ENCODE measurements around the gene MCOLN1. TPM values are rescaled to one million over a fixed set of nuclear protein-coding genes. Genes with fewer than 3 reads are reported as not detected.

Gene MCOLN1
- total RNA-seq, 6 donors from 2014 or later: 12.9 to 118 (median 69.7) TPM

GRCh38 chr19:7540761-7541474, 18.5 kb downstream of the MCOLN1 start:
- Histone ChIP-seq H3K4me1 (peaks cover 6 to 14% (median 10%) of the 10 kb centered on the region in 4 donors), H3K36me3 (peaks cover 23 to 87% (median 58%) of the 10 kb centered on the region in 4 donors), H3K27me3 (no peaks in the 10 kb centered on the region), H3K4me3 (no peak overlapping the region), H3K9me3 (no peaks in the 10 kb centered on the region), H3K27ac (no peak overlapping the region)
- peak; percentile 8 to 20 for ATAC-seq (ENCODE audit: low FRiP score in 2 of 2)
- peak in 1 of 2 donors; percentile 83 for DNase-seq
- TF ChIP-seq POLR2A (IDR thresholded peaks at IDR 0.05) (no peak), EP300 (IDR thresholded peaks at IDR 0.05) (no peak), POLR2AphosphoS5 (IDR thresholded peaks at IDR 0.05) (no peak), CTCF (IDR thresholded peaks at IDR 0.05) (no peak)
- 92 to 94% methylated on average over 28 to 37 of the region's 39 CpGs for WGBS, 2 donors

- H3K4me1 ChIP-seq: peaks cover 2 to 9% (median 5%) of the 10 kb centered on the region in 4 donors
- H3K36me3 ChIP-seq: peaks cover 23 to 87% (median 58%) of the 10 kb centered on the region in 4 donors
- ATAC-seq (ENCODE audit: low FRiP score in 2 of 2): no peak
- no peak overlapping the region for H3K27ac ChIP-seq
- no peaks in the 10 kb centered on the region for H3K27me3 ChIP-seq
- peak in 1 of 2 donors; percentile 76 for DNase-seq
- no peak for TF ChIP-seq EP300 (IDR thresholded peaks at IDR 0.05)
- no peak for TF ChIP-seq CTCF (IDR thresholded peaks at IDR 0.05)
- TF ChIP-seq POLR2A (IDR thresholded peaks at IDR 0.05): no peak
- no peak for TF ChIP-seq POLR2AphosphoS5 (IDR thresholded peaks at IDR 0.05)
- no peaks in the 10 kb centered on the region for H3K9me3 ChIP-seq
- H3K4me3 ChIP-seq: no peak overlapping the region
- 92 to 97% methylated on average over 7 to 15 of the region's 15 CpGs for WGBS, 2 donors
Observed at GRCh38 chr19:7541475-7541824, 19.0 kb downstream of the MCOLN1 start.

GRCh38 chr19:7541828-7542443, 19.5 kb downstream of the MCOLN1 start:
- no peak overlapping the region for H3K4me3 ChIP-seq
- no peaks in the 10 kb centered on the region for H3K27me3 ChIP-seq
- WGBS, 2 donors: 94 to 95% methylated on average over 7 to 11 of the region's 11 CpGs
- ATAC-seq (ENCODE audit: low FRiP score in 2 of 2): no peak
- H3K4me1 ChIP-seq: peaks cover 0 to 5% (median 3%) of the 10 kb centered on the region in 4 donors
- TF ChIP-seq CTCF (IDR thresholded peaks at IDR 0.05): no peak
- no peak for TF ChIP-seq POLR2A (IDR thresholded peaks at IDR 0.05)
- no peak for TF ChIP-seq POLR2AphosphoS5 (IDR thresholded peaks at IDR 0.05)
- TF ChIP-seq EP300 (IDR thresholded peaks at IDR 0.05): no peak
- DNase-seq: no peak
- peaks cover 23 to 86% (median 57%) of the 10 kb centered on the region in 4 donors for H3K36me3 ChIP-seq
- no peak overlapping the region for H3K27ac ChIP-seq
- H3K9me3 ChIP-seq: no peaks in the 10 kb centered on the region

GRCh38 chr19:7542556-7543348, 20.3 kb downstream of the MCOLN1 start:
- ATAC-seq (ENCODE audit: low FRiP score in 2 of 2) (no peak), DNase-seq (no peak)
- Histone ChIP-seq H3K27ac (peak overlapping the region in 2 of 4 donors; percentile 67 to 81), H3K4me1 (peaks cover 0 to 4% (median 3%) of the 10 kb centered on the region in 4 donors), H3K36me3 (peaks cover 23 to 77% (median 52%) of the 10 kb centered on the region in 4 donors), H3K9me3 (no peaks in the 10 kb centered on the region), H3K27me3 (no peaks in the 10 kb centered on the region), H3K4me3 (no peak overlapping the region)
- 95 to 97% methylated on average over 17 to 23 of the region's 24 CpGs for WGBS, 2 donors
- TF ChIP-seq POLR2AphosphoS5 (IDR thresholded peaks at IDR 0.05): no peak
- no peak for TF ChIP-seq EP300 (IDR thresholded peaks at IDR 0.05)
- no peak for TF ChIP-seq POLR2A (IDR thresholded peaks at IDR 0.05)
- no peak for TF ChIP-seq CTCF (IDR thresholded peaks at IDR 0.05)

Data from upper lobe of left lung (tissue), 6 donors.